ENCODE measurements around the gene NPTX2. TPM values are rescaled to one million over a fixed set of nuclear protein-coding genes. Genes with fewer than 3 reads are reported as not detected.
"Not testable (repeated sequence)": the region's sequence is repeated elsewhere in the genome, so short reads cannot be mapped to it uniquely, and the experiment has no call there.

The NPTX2 gene, protein sequence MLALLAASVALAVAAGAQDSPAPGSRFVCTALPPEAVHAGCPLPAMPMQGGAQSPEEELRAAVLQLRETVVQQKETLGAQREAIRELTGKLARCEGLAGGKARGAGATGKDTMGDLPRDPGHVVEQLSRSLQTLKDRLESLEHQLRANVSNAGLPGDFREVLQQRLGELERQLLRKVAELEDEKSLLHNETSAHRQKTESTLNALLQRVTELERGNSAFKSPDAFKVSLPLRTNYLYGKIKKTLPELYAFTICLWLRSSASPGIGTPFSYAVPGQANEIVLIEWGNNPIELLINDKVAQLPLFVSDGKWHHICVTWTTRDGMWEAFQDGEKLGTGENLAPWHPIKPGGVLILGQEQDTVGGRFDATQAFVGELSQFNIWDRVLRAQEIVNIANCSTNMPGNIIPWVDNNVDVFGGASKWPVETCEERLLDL
- total RNA-seq = 0.60 and 4.6 TPM in 2 replicates

DNA sequence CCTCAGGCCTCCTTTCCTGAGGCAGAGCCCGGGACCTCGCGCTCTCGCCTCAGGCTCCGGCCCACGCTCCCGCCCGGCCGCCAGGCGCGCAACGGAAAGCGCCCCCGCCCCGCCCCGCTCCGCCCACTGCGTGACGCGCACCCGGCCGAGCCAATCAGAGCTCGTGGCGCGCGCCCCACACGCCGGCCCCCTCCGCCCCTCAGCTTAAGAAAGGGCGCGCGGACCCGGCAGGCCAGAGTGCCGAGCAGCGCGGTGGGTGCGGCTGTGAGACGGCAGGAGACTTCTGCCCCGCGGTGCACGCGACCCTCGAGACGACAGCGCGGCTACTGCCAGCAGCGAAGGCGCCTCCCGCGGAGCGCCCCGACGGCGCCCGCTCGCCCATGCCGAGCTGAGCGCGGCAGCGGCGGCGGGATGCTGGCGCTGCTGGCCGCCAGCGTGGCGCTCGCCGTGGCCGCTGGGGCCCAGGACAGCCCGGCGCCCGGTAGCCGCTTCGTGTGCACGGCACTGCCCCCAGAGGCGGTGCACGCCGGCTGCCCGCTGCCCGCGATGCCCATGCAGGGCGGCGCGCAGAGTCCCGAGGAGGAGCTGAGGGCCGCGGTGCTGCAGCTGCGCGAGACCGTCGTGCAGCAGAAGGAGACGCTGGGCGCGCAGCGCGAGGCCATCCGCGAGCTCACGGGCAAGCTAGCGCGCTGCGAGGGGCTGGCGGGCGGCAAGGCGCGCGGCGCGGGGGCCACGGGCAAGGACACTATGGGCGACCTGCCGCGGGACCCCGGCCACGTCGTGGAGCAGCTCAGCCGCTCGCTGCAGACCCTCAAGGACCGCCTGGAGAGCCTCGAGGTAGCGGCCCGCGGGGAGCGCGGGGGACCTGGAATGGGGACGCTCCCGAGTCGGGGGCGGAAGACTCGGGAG is at the start of gene NPTX2:
Gene NPTX2, plus strand, starts transcription at position 235 of the 909 bp plus-strand sequence. Its CDS starts 177 bp downstream, at position 412.
- DNase-seq (ENCODE audit: low read depth in 2 of 2) = peak; percentile 12 to 67

DNA sequence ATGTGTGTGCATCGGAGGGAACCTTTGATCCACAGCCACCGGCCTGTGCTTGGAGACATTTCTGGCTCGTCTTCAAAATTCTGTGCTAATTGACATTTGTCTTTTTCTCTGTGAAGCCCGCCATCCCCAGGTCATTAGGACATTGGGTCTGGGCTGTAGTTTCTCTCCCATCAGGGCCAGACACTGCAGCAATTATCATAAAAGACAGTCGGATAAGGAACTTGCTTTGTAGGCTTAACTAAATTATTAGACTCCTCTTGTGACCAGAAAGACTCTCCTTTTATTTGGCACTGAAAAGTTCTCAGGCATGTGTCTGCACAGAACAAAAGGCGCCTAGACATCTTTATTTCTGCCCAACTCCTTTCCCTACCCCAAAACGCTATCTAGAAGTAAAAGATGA is 49.1 kb upstream of the NPTX2 start:
- no peak for DNase-seq (ENCODE audit: low read depth in 2 of 2)

DNA sequence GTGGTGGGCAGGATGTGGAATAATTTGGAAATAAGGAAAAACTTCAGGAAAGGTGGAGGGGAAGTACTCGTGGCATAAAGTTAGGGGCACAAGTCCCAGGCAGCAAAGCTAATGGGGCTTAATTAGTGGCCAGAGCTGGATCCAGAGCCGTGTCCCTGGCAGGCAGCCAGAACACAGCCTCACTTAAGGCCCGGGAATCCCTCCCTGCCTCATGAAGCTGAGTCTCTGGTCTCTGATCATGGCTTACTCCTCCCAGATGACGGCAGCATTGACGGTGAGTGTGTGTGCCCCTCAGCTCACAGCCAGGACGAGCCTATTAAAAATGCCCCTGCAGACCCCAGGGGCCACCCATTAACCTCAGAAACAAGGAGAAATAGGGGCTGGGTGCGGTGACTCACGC is 48.2 kb upstream of the NPTX2 start:
- no peak for DNase-seq (ENCODE audit: low read depth in 2 of 2)

DNA sequence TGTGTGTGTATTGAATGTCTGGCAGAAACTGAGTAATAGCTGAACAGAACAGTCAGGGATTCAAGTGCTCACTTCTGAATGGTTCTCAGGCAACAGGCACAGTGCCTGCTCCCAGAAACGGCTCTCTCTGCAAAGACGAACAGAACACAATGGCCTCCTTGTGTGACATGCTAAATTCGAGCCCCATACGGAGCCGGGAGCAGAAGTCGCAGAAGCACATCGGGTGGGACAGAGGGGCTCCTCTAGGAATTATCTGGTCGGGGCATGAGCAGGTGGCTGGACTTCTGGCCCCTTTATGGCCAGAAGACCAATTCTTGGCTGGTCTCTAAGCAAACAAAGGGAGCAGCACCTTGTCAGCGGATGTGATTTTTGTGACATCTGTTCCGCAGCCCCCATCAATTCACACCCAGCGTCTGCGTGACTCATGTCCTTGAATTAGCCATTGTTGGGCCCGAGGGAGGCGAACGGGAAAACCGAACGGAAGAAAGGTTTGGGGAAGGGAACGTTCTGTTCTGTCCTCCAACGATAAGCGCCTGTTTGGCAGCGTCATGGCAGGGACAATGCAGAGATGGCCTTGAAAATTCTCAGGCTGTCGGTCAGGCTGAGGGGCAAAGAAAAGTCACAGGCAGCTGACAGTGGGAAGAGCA is 47.3 kb upstream of the NPTX2 start:
- peak in 1 of 2 donors; percentile 51 for DNase-seq (ENCODE audit: low read depth in 2 of 2)

- DNase-seq (ENCODE audit: low read depth in 2 of 2) = no peak
These were observed 46.1 kb upstream of the NPTX2 start for GRCh38 chr7:98571006-98571405.

- DNase-seq (ENCODE audit: low read depth in 2 of 2) = no peak
These were observed 45.1 kb upstream of the NPTX2 start for GRCh38 chr7:98571986-98572385.

- DNase-seq (ENCODE audit: low read depth in 2 of 2) = not testable (repeated sequence)
These were observed 44.4 kb upstream of the NPTX2 start for GRCh38 chr7:98572716-98573115.

GRCh38 chr7:98573816-98574215 is 43.3 kb upstream of the NPTX2 start:
- no peak for DNase-seq (ENCODE audit: low read depth in 2 of 2)

- no peak for DNase-seq (ENCODE audit: low read depth in 2 of 2)
These were observed 41.2 kb upstream of the NPTX2 start for GRCh38 chr7:98575878-98576277.

GRCh38 chr7:98584830-98585229 is 32.3 kb upstream of the NPTX2 start:
- no peak for DNase-seq (ENCODE audit: low read depth in 2 of 2)

GRCh38 chr7:98591926-98592325 is 25.2 kb upstream of the NPTX2 start:
- DNase-seq (ENCODE audit: low read depth in 2 of 2) = no peak

DNA sequence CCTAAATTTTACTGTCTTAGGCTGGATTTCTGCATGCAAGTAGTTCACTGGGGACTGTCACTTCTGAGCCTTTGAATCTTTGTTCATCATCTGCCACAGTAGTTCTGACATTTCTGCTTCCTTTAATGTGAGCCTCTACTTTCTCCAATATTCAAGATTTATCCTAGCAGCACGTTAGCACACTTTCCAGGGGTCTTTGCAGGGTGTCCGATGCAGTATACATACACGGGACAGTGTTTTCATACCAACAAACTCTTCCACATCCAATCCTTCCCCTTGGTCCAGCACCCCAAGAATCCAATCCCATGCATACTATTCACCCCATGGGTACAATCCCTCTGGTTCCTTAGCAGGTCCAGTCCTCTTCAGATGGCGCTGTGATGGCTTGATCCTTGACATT is 22.7 kb upstream of the NPTX2 start:
- DNase-seq (ENCODE audit: low read depth in 2 of 2) = no peak

GRCh38 chr7:98594787-98595186 is 22.3 kb upstream of the NPTX2 start:
- DNase-seq (ENCODE audit: low read depth in 2 of 2) = no peak

GRCh38 chr7:98598846-98599615 is 18.1 kb upstream of the NPTX2 start:
- DNase-seq (ENCODE audit: low read depth in 2 of 2) = no peak

DNA sequence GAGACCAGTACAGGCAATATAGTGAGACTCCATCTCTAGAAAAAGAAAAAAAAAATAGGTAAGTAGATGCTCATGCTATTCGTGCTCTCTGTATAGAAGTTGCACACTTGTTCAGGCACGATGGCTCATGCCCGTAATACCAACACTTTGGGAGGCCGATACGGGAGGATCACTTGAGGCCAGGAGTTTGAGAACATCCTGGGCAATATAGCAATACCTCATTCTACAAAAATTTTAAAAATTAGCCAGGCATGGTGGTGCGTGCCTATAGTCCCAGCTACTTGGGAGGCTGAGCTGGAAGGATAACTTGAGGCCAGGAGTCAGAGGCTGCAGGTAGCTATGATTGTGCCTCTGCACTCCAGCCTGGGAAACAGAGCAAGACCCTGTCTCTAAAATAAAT is 17.2 kb upstream of the NPTX2 start:
- no peak for DNase-seq (ENCODE audit: low read depth in 2 of 2)

DNA sequence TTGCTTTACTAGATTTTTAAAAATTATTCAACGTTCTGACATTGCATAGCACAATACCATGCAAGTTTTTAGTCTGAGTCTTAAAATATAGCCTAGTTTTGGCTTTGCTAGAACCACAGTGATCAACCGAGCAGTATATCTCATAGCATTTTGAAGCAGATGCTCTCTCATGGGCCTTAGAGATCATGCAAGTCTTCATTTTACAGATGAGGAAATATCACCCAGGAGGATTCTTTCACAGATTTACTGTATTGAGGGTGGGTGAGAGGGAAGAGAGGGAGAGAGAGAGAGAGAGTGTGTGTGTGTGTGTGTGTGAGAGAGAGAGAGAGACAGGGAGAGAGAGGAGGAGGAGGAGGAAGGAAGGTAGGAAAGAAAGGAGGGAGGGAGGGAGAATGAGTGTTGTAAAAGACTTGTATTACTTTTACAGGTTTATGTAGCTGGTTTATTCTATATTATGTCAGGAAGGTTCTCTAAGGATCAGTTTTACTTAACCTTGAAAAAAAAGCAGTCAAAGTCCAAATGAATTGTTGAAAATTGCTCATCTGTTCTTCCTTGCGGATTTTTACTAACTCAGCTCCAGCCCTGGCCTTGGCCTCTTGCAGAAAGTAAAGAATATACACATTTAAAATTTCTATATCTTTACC is 14.2 kb upstream of the NPTX2 start:
- DNase-seq (ENCODE audit: low read depth in 2 of 2) = no peak

GRCh38 chr7:98603399-98603788 is 13.7 kb upstream of the NPTX2 start:
- no peak for DNase-seq (ENCODE audit: low read depth in 2 of 2)

- DNase-seq (ENCODE audit: low read depth in 2 of 2) = peak; percentile 49 to 61
These were observed 3.3 kb upstream of the NPTX2 start for GRCh38 chr7:98613601-98614425.

DNA sequence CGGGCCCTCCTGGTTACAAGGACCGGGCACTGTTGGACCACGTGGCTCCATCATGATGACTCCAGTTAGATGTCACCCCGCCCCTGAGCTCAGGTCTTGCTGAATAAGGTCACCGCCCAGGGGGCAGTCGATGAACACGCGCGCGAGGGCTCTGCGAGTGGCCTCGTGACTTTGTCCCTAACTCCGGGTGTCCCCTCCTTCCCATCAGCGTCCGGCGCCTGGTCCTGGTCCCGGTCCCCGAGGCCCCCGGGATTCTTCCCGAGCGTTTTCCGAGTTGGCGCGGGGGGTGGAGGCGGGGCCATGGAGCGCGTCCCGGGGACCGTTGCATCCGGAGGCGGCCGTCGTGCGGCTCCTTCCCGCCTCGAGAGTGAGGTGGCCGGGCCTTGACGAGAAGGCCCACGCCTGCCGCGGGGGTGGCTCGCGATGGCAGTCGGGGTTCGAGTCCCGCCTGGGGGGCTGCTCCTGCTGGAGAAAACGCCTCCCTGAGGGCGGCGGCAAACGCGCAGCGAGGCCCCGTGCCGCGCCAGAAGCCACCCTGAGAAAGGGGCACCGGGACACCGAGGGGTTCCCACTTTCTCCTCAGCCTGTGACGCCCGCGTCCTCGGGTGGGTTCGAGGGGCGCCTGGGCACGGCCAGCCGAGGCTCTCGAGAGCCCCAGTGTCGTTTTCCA is 569 bp upstream of the NPTX2 start:
- DNase-seq (ENCODE audit: low read depth in 2 of 2) = no peak
